Astrocyte of the spinal cord (primary cell): Measurements from ENCODE around the gene TRIM43.
"Not testable (repeated sequence)": the region's sequence is repeated elsewhere in the genome, so short reads cannot be mapped to it uniquely, and the experiment has no call there.

ENCODE experiments used
- DNase-seq: peaks from one replicate; pipeline ENCODE4 v3.0.0; 2011; ENCODE audit warnings: low read depth, low spot score
- H3K4me3 ChIP-seq: 2 replicates; pipeline ENCODE4 v1.5.1; 2011; ENCODE audit warnings: low read depth, mild to moderate bottlenecking, low read length, moderate library complexity
- CTCF ChIP-seq: IDR thresholded peaks from 2 replicates; pipeline ENCODE4 v1.5.1; 2012; ENCODE audit warnings: low read depth, mild to moderate bottlenecking, low read length, inconsistent platforms
- in situ Hi-C: cut with HindIII; loops from 2 replicates; pipeline ENCODE4 v1.10.0; 2017; ENCODE audit warnings: low sequenced_read_pairs

The TRIM43 gene

GRCh38 chr2:95591701-95592100, at the start of gene TRIM43:
Gene TRIM43, plus strand, starts transcription at chr2:95592001. Its CDS starts 2,023 bp downstream, at chr2:95594024.
- in situ Hi-C loops, DNase-seq, H3K4me3 ChIP-seq: not testable (repeated sequence)

DNA sequence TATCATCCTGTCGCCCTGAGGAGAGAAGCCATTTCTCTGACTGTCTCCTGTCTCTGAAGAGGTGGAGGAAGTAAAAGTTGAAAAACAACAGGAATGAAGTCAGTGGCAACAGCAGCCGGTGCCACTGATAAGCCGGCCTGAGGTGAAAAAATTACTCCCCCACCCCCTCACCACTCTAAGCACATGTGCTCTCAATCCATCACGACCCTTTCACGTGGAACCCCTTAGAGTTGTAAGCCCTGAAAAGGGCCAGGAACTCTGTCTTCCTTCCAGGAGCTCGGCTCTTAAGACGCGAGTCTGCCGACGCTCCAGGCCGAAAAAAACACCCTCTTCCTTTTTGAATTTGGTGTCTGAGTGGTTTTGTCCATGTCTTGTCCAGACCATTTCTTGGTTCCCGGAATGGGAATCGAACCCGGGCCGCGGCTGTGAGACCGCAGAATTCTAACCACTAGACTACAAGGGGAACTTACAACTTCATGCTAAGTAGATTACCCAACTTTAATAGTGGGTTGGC, 40.7 kb upstream of the TRIM43 start:
- H3K4me3 ChIP-seq, result no peak overlapping the region
- TF ChIP-seq CTCF, result no peak
- in situ Hi-C loops, result no loop called here
- DNase-seq, result no peak

- no peak for TF ChIP-seq CTCF
- DNase-seq, result peak; percentile 38
- in situ Hi-C loops, result no loop called here
- H3K4me3 ChIP-seq, result no peak overlapping the region
Observed at GRCh38 chr2:95552911-95553310, 38.9 kb upstream of the TRIM43 start.

DNA sequence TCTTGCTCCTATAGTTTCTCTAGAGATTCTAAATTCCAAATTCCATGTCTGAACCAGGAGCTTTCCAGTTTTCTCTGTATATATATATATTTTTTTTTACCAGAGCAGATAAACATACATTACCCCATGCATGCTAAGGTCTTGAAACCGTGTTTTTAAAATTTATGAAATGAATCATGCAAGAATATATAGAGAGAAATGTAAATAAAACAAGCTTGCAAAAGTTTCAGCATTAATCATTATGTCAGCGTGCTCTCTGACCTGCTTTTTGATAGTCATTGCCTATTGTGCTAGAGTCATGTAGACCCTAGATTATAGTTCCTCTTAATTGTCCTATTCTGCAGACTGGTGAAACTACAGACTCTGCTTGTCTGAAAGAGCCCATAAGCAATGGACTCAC, 22.6 kb upstream of the TRIM43 start:
- no peak for DNase-seq
- in situ Hi-C loops, result no loop called here
- no peak for TF ChIP-seq CTCF
- H3K4me3 ChIP-seq, result no peak overlapping the region

- no peak for DNase-seq
- in situ Hi-C loops, result no loop called here
- no peak for TF ChIP-seq CTCF
- no peak overlapping the region for H3K4me3 ChIP-seq
Observed at GRCh38 chr2:95573866-95574265, 17.9 kb upstream of the TRIM43 start.

DNA sequence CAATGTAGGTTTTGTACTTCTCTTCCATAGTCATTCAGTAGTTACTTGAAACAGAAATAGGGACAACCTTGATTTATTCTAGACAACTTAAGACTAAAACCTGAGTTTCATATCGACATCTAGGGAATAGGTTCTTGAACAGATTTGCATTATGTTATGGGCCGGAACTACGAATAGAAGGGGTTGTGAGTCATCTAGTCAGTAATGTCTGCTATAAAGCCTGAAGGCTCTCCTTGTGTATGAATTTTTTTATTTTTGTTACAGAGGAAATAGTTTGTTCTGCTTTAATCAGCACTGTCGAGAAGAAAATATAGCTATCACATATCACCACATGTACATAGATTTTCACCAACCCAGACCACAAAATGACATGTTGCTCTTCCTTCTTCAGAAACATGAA, 17.3 kb upstream of the TRIM43 start:
- no peak for DNase-seq
- in situ Hi-C loops, result no loop called here
- no peak for TF ChIP-seq CTCF
- no peak overlapping the region for H3K4me3 ChIP-seq

DNA sequence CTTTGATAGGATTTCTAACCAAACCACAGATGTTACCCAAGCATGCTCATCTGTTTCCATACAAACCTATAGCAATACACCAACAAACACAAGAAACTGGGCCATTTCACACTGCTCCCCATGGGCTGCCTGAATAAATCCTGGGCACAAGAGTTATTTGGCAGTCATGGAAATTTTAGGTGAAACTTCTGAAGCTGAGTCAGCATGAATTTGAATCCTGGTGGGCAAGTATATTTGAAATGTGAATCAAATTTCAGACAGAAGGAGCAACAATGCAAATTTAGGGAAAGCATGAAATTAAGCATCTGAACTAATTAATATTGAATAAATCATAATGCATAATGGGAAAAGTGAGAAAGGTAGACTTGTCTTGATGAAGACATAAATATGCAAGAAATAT, 15.9 kb upstream of the TRIM43 start:
- TF ChIP-seq CTCF, result no peak
- in situ Hi-C loops, result no loop called here
- H3K4me3 ChIP-seq, result no peak overlapping the region
- DNase-seq, result no peak
